ENCODE measurements around the gene CTSW.

DNA sequence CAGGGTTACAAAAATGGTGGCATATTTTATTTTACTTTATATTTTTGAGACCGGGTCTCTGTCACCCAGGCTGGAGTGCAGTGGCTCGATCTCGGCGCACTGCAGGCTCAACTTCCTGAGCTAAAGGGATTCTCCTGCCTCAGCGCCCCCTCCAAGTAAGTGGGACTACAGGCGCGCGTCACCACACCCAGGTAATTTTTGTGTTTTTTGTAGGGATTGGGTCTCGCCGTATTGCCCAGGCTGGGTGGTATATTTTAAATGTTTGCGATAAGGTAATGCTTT, 21.2 kb downstream of the CTSW start:
- TF ChIP-seq, protein P1, sequence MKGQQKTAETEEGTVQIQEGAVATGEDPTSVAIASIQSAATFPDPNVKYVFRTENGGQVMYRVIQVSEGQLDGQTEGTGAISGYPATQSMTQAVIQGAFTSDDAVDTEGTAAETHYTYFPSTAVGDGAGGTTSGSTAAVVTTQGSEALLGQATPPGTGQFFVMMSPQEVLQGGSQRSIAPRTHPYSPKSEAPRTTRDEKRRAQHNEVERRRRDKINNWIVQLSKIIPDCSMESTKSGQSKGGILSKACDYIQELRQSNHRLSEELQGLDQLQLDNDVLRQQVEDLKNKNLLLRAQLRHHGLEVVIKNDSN (CRISPR knock-in tag; IDR thresholded peaks at IDR 0.05): no peak
- TF ChIP-seq, protein P2, sequence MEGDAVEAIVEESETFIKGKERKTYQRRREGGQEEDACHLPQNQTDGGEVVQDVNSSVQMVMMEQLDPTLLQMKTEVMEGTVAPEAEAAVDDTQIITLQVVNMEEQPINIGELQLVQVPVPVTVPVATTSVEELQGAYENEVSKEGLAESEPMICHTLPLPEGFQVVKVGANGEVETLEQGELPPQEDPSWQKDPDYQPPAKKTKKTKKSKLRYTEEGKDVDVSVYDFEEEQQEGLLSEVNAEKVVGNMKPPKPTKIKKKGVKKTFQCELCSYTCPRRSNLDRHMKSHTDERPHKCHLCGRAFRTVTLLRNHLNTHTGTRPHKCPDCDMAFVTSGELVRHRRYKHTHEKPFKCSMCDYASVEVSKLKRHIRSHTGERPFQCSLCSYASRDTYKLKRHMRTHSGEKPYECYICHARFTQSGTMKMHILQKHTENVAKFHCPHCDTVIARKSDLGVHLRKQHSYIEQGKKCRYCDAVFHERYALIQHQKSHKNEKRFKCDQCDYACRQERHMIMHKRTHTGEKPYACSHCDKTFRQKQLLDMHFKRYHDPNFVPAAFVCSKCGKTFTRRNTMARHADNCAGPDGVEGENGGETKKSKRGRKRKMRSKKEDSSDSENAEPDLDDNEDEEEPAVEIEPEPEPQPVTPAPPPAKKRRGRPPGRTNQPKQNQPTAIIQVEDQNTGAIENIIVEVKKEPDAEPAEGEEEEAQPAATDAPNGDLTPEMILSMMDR (IDR thresholded peaks at IDR 0.05): no peak
- TF ChIP-seq, protein P3, sequence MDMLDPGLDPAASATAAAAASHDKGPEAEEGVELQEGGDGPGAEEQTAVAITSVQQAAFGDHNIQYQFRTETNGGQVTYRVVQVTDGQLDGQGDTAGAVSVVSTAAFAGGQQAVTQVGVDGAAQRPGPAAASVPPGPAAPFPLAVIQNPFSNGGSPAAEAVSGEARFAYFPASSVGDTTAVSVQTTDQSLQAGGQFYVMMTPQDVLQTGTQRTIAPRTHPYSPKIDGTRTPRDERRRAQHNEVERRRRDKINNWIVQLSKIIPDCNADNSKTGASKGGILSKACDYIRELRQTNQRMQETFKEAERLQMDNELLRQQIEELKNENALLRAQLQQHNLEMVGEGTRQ (CRISPR knock-in tag; IDR thresholded peaks at IDR 0.05): no peak
- TF ChIP-seq ETV6 (CRISPR knock-in tag; IDR thresholded peaks at IDR 0.05) (no peak), ELF4 (CRISPR knock-in tag; IDR thresholded peaks at IDR 0.05; ENCODE audit: low read depth) (no peak), NR1H2 (CRISPR knock-in tag; IDR thresholded peaks at IDR 0.05) (no peak), SP1 (CRISPR knock-in tag; conservative IDR thresholded peaks at IDR 0.05) (no peak)
- TF ChIP-seq, protein P4, sequence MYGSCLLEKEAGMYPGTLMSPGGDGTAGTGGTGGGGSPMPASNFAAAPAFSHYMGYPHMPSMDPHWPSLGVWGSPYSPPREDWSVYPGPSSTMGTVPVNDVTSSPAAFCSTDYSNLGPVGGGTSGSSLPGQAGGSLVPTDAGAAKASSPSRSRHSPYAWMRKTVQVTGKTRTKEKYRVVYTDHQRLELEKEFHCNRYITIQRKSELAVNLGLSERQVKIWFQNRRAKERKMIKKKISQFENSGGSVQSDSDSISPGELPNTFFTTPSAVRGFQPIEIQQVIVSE (CRISPR knock-in tag; IDR thresholded peaks at IDR 0.05; ENCODE audit: borderline replicate concordance): no peak
- TF ChIP-seq, protein P5, sequence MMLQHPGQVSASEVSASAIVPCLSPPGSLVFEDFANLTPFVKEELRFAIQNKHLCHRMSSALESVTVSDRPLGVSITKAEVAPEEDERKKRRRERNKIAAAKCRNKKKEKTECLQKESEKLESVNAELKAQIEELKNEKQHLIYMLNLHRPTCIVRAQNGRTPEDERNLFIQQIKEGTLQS (CRISPR knock-in tag; conservative IDR thresholded peaks at IDR 0.05): no peak
